Measurements from ENCODE around the gene SCN2A.

The SCN2A gene

GRCh38 chr2:165436559-165436958, 197.3 kb downstream of the SCN2A start:
- no peak for DNase-seq (ENCODE audit: low spot score)
- Histone ChIP-seq H3K4me3 (ENCODE audit: low read length in 2 of 2) (no peak overlapping the region), H3K18ac (ENCODE audit: low read length) (no peak overlapping the region), H3K14ac (ENCODE audit: low read length) (no peak overlapping the region), H2BK15ac (ENCODE audit: low read length) (no peak overlapping the region), H2AFZ (ENCODE audit: low read length) (no peak overlapping the region), H3K23ac (ENCODE audit: low read depth, low read length, poor library complexity) (no peak overlapping the region), H2BK12ac (ENCODE audit: low read length) (no peak overlapping the region), H2AK5ac (ENCODE audit: low read depth, low read length) (no peak overlapping the region), H3K9me3 (replicated peaks in 1 of 2; ENCODE audit: control insufficient read depth in 2 of 2, insufficient read depth in 1 of 2, low read depth in 1 of 2, low read length in 2 of 2) (no peaks in the 10 kb centered on the region), H4K8ac (ENCODE audit: low read depth, low read length) (no peak overlapping the region), H3K27ac (replicated peaks; ENCODE audit: low read length) (no peak overlapping the region), H2BK120ac (ENCODE audit: low read depth, low read length) (no peak overlapping the region), H3K4me1 (ENCODE audit: control insufficient read depth in 2 of 2, insufficient read depth in 1 of 2, low read depth in 1 of 2, low read length in 2 of 2) (peaks cover 6 to 17% of the 10 kb centered on the region in 2 donors), H3K79me1 (ENCODE audit: low read depth, low read length) (no peaks in the 10 kb centered on the region), H3K27me3 (ENCODE audit: control insufficient read depth in 3 of 3, insufficient read depth in 3 of 3, low read depth in 1 of 3, low read length in 3 of 3) (no peaks in the 10 kb centered on the region), H2BK5ac (ENCODE audit: low read length) (no peak overlapping the region), H3K36me3 (replicated peaks in 1 of 2; ENCODE audit: control insufficient read depth in 2 of 2, insufficient read depth in 2 of 2, low read length in 2 of 2) (no peaks in the 10 kb centered on the region), H3K4ac (ENCODE audit: low read length) (no peak overlapping the region), H3K9ac (ENCODE audit: low read depth, low read length, poor library complexity) (no peak overlapping the region), H4K91ac (ENCODE audit: low read depth, low read length, poor library complexity) (no peak overlapping the region), H3K4me2 (ENCODE audit: insufficient read depth, low read length, poor library complexity, severe bottlenecking) (no peak overlapping the region)
- whole genome bisulfite sequencing, 2 donors (ENCODE audit: extremely low coverage in 2 of 2, insufficient read length in 2 of 2, insufficient replicate concordance in 1 of 2): no CpG with 5 or more reads among the region's 3 CpGs

GRCh38 chr2:165440367-165440766, 201.2 kb downstream of the SCN2A start:
- Histone ChIP-seq H3K27ac (replicated peaks; ENCODE audit: low read length) (no peak overlapping the region), H4K8ac (ENCODE audit: low read depth, low read length) (no peak overlapping the region), H3K4me1 (ENCODE audit: control insufficient read depth in 2 of 2, insufficient read depth in 1 of 2, low read depth in 1 of 2, low read length in 2 of 2) (peaks cover 2 to 20% of the 10 kb centered on the region in 2 donors), H2BK15ac (ENCODE audit: low read length) (no peak overlapping the region), H3K79me1 (ENCODE audit: low read depth, low read length) (no peaks in the 10 kb centered on the region), H3K27me3 (ENCODE audit: control insufficient read depth in 3 of 3, insufficient read depth in 3 of 3, low read depth in 1 of 3, low read length in 3 of 3) (no peaks in the 10 kb centered on the region), H2BK120ac (ENCODE audit: low read depth, low read length) (no peak overlapping the region), H3K9ac (ENCODE audit: low read depth, low read length, poor library complexity) (no peak overlapping the region), H2AFZ (ENCODE audit: low read length) (no peak overlapping the region), H2BK12ac (ENCODE audit: low read length) (no peak overlapping the region), H3K18ac (ENCODE audit: low read length) (no peak overlapping the region), H3K14ac (ENCODE audit: low read length) (no peak overlapping the region), H3K23ac (ENCODE audit: low read depth, low read length, poor library complexity) (no peak overlapping the region), H3K4ac (ENCODE audit: low read length) (no peak overlapping the region), H2BK5ac (ENCODE audit: low read length) (no peak overlapping the region), H3K4me2 (ENCODE audit: insufficient read depth, low read length, poor library complexity, severe bottlenecking) (no peak overlapping the region), H4K91ac (ENCODE audit: low read depth, low read length, poor library complexity) (no peak overlapping the region), H3K4me3 (ENCODE audit: low read length in 2 of 2) (no peak overlapping the region), H3K36me3 (replicated peaks in 1 of 2; ENCODE audit: control insufficient read depth in 2 of 2, insufficient read depth in 2 of 2, low read length in 2 of 2) (no peaks in the 10 kb centered on the region), H2AK5ac (ENCODE audit: low read depth, low read length) (no peak overlapping the region), H3K9me3 (replicated peaks in 1 of 2; ENCODE audit: control insufficient read depth in 2 of 2, insufficient read depth in 1 of 2, low read depth in 1 of 2, low read length in 2 of 2) (peaks cover 0 to 4% of the 10 kb centered on the region in 2 donors)
- peak; percentile 21 for DNase-seq (ENCODE audit: low spot score)
- WGBS, 2 donors (ENCODE audit: extremely low coverage in 2 of 2, insufficient read length in 2 of 2, insufficient replicate concordance in 1 of 2): no CpG with 5 or more reads among the region's 1 CpG
